NCI-H69 (cell line): ENCODE measurements around the gene BCAT1.
"Not testable (repeated sequence)": the region's sequence is repeated elsewhere in the genome, so short reads cannot be mapped to it uniquely, and the experiment has no call there.

Experiments used
- DNase-seq: peaks from one replicate; lab custom pipeline; 2025; lab: John Stamatoyannopoulos, UW

BCAT1 gene

DNA sequence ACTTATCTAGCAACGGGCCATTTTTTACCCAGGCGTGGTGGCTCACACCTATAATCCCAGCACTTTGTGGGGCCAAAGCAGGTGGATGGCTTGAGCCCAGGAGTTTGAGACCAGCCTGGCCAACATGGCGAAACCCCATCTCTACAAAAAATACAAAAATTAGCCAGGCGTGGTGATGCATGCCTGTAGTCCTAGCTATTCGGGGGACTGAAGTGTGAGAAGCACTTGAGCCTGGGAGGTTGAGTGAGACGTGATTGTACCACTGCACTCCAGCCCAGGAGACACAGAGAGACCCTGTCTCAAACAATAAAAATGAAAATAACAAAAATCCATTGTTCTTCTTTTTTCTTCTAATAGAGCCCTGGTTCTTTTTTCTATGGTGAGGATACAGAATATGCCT lies 7.5 kb upstream of the BCAT1 start:
- DNase-seq = not testable (repeated sequence)

- no peak for DNase-seq
Observed at GRCh38 chr12:24955853-24956252, 7.0 kb upstream of the BCAT1 start.

DNA sequence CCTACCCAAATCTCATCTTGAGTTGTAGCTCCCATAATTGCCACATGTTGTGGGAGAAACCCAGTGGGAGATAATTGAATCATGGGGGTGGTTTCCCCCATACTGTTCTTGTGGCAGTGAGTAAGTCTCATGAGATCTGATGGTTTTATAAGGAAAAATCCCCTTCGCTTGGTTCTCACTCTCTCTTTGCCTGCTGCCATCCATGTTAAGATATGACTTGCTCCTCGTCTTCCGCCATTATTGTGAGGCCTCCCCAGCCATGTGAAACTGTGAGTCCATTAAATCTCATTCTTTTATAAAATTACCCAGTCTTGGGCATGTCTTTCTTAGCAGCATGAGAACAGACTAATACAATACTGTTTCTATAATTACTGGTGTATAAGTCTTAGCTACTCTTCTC lies 6.5 kb upstream of the BCAT1 start:
- no peak for DNase-seq

DNA sequence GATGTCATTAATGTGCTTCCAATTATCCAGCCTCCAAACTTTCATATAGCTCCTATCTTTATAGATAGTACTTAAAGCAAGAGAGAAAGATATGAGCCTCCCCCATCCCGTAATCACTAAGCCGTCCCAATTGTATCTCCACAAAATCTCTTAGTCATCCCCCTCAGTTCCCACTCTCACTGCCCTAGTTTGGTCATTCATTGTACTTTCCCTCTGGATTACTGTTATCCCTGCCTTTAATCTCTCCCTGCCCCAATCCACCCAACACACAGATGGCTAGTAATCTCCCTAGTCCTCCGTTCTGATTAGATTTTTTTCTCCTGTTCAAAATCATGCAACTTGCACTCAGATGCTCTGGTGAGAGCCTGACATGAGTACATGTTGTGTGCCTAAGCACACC lies 5.4 kb upstream of the BCAT1 start:
- no peak for DNase-seq

DNA sequence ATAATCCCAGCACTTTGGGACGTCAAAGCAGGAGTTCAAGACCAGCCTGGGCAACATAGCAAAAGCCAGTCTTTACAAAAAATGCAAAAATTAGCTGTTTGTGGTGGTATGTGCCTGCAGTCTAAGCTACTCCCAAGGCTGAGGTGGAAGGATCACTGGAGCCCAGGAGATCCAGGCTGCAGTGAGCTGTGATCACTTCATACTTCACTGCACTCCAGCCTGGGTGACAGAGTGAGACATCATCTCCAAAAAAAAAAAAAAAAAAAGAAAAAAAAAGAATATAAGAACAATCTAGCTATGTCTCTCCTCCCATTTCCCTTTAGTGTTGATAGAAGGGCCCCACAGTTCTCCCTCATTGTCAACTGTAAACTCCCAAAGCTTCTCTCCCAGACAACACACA lies 3.5 kb upstream of the BCAT1 start:
- no peak for DNase-seq

DNA sequence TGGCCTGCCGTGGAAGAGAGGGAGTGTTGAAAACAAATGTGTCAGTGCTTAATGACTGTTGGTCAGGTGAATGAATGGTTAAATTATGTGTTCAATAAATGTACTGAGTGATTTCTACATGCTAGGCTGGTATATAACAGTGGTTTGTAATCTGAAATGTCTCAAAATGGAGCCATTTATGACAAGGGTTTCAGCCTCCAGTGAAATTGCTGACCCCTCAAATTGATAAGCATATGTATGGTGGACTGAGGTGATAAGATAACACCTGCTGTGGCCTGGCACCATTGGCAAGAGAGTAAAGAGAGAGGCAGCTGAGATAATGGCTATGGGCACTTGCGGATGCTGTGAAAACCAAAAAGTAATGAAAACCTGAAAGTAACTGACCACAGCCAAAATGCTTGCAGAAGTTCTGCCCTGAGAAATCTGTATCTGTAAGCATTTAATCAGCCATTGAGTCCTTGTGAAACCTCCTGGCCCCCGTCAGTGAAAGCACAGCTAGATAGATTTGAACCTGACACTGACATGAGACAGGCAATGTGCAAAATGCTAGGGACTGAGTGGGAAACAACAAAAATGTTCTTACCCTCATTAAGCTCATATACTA lies 1.4 kb upstream of the BCAT1 start:
- DNase-seq = peak; percentile 62

DNA sequence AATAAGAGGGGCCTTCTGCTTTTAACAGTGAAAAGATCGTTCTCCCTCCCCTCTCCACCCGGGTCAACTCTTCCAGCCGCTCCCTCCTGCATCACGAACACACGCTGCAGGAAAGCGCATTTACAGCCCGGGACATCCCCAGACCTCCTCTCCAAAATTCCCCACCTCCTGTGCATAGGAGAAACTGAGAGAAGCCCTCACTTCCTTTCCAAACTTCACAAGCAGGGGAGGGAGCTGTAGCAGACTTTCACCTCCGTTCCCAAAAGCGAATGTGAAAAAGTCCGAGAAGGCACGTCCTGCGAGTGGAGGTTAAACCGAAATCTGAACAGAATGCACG lies 513 bp downstream of the BCAT1 start:
- no peak for DNase-seq

- peak; percentile 86 for DNase-seq
Observed at GRCh38 chr12:24947541-24948419, 1.1 kb downstream of the BCAT1 start.

- peak; percentile 19 for DNase-seq
Observed at GRCh38 chr12:24945845-24946244, 3.1 kb downstream of the BCAT1 start.

DNA sequence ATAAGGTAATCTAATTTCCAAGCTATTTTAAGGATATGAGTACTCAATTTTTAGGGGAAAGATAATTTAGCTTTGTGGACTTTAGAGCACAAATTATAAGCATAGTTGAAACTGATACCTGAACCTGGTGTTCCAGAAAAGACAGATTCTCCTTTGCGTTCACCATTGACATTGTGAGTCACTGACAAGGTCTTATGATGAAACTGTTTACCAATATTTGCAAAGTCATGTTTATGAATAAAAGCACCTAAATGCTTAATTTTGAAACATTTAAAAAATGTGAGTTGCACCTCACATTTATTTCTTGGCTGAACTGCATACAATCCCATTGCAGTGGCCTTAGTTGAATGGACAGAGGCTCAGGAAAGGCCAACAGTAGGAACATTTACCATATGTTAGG lies 3.9 kb downstream of the BCAT1 start:
- peak; percentile 55 for DNase-seq

- DNase-seq = no peak
Observed at GRCh38 chr12:24944601-24944975, 4.3 kb downstream of the BCAT1 start.

- no peak for DNase-seq
Observed at GRCh38 chr12:24943947-24944600, 4.8 kb downstream of the BCAT1 start.

DNA sequence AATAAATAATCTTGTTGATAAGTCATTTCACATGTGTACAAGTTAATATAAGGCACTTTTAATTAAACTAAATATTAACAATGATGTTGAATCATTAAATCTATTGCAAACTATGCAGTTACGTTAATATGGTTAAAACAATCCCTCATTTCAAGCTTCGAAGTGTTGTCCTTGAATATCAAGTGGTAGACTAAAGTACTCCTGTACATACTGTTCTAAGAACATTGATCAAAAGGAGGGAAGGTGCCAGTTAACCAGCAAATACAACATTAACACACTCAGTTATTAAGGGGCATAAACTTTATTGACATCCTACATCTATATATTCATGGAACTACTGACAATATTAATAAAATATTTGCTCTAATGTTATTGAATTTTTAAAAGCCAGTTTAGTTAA lies 8.7 kb downstream of the BCAT1 start:
- DNase-seq = no peak

- not testable (repeated sequence) for DNase-seq
Observed at GRCh38 chr12:24939551-24939950, 9.3 kb downstream of the BCAT1 start.

- no peak for DNase-seq
Observed at GRCh38 chr12:24938341-24938740, 10.6 kb downstream of the BCAT1 start.

DNA sequence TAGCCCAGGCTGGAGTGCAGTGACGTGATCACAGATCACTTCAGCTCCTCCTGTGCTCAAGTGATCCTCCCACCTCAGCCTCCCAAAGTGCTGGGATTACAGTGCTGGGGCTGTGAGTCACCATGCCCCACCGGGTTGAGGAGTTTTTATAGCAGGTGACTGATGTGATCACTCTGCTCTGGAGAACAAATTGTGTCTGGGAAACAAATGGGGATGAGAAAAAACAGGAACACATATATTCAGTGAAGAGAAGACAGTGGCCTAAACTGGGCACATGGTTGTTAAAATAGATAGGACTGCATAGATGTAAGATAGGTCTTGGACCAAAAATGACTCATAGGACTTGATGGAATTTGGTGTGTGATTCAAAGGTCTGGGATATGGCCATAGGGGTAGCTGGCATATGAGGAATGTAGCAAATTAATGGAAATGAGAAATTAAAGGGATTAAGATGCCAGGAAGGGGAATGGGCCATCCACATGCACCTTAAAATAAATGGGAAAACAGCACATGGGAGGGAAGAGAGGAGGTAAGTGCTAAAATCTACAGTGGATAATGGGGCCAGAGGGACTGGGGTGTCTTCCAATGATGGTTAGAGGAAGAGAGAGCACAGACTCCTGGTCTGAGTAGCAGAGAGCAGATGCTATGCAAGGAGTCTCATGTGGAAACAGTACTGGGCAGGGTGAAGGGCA lies 11.2 kb downstream of the BCAT1 start:
- DNase-seq = no peak

- peak; percentile 43 for DNase-seq
Observed at GRCh38 chr12:24933694-24934407, 15.1 kb downstream of the BCAT1 start.

DNA sequence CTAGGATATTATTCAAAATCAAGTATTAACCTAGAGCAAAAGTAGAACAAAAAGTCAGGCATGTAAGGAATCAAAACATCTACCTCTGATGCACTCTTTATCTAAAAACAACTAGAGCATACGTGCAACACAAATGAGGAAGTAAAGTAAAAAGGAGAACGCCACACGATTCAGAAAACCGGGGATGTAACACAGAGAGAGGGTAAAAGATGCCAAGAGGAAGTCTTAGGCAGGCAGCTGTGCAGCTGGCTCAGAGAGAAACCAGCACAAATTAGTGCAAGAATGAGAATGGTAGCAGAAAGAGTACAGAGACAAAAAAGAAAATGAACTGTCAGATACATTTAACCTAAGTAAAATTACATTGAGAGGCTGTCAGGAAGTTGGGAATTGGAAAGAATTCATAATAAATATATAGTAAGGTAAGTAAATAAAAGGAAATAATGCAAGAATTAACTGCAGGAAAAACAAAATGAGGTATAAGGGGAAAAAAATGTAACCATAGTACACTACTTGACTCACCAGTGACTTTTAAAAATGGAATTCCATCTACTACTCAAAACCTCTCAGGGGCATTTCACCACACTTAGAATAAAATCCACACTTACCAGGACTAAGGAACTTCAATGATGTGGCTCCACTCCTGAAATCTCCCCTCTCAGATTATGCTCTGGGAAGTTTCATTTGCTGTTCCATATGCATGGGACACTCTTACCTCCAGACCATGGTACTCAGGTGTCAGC lies 17.1 kb downstream of the BCAT1 start:
- no peak for DNase-seq

DNA sequence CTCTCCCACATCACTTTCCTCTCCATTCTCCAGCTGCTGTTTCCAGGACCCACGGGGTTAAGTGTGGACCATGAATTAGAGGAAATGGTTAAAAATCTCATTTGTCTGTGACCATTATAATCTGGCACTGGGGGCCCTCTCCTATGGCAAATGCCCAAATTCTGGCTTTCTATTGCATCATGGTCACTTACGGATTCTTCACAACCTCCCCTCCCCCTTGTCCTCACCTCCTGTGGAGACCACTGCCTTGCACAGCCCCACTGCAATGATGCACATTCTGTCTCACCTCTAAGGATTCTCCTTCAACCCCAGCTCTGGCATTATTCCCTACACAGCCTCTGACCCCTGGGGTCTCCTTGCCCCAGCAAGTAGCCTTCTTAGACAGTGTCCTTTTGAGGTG lies 18.9 kb downstream of the BCAT1 start:
- peak; percentile 30 for DNase-seq

- DNase-seq = not testable (repeated sequence)
Observed at GRCh38 chr12:24928533-24929306, 20.2 kb downstream of the BCAT1 start.

GRCh38 chr12:24928131-24928530 lies 20.8 kb downstream of the BCAT1 start:
- no peak for DNase-seq
